Activated naive CD4-positive, alpha-beta T cell treated with anti-CD3 and anti-CD28 coated beads, Interleukin-2, amount 10 ng/mL, durations not matched to agents 7 days and 5 days (primary cell): ENCODE measurements around the gene HIVEP1.

ENCODE experiments used
- CTCF ChIA-PET: fragments of 350-600 bp; sonication (Branson Sonifier 250); formaldehyde crosslinking; loops from one replicate; lab custom pipeline; 2021; ENCODE audit warnings: antibody characterized with exemption; lab: Charles Lee
- DNase-seq: peaks from one replicate; pipeline ENCODE4 v3.0.0-alpha.2; 2020
- H3K27ac Mint-ChIP-seq: one replicate; pipeline ENCODE4 v1.8.0; 2021; ENCODE audit warnings: mild to moderate bottlenecking, moderate library complexity, mixed read lengths
- H3K27me3 Mint-ChIP-seq: one replicate; pipeline ENCODE4 v1.8.0; 2021; ENCODE audit warnings: mild to moderate bottlenecking, mixed read lengths
- H3K36me3 Mint-ChIP-seq: one replicate; pipeline ENCODE4 v1.8.0; 2021; ENCODE audit warnings: mixed read lengths
- H3K4me1 Mint-ChIP-seq: one replicate; pipeline ENCODE4 v1.8.0; 2021; ENCODE audit warnings: mixed read lengths
- H3K4me3 Mint-ChIP-seq: one replicate; pipeline ENCODE4 v1.8.0; 2021; ENCODE audit warnings: mild to moderate bottlenecking, moderate library complexity, mixed read lengths
- H3K9me3 Mint-ChIP-seq: one replicate; pipeline ENCODE4 v1.8.0; 2021; ENCODE audit warnings: mixed read lengths

Gene HIVEP1

DNA sequence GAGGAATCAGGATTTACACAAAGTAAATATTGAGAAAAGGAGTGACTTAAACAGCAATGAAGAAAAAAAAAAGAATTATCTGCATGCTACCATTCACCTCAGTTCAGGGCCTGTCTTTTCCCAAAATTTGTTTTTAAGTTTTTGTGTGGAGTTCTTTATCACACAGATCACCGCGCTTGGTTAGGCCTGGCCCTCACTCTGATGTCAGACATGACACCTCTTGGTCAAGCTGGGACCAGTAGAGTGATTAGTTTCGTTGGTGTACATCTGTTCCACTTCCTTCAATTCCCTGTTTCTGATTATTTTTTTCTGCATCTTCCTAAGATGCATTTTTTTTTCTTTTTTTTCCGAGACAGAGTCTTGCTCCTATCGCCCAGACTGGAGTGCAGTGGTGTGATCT is 34.9 kb upstream of the HIVEP1 start:
- no peaks in the 10 kb centered on the region for H3K36me3 Mint-ChIP-seq
- CTCF ChIA-PET = no interaction called here
- no peaks in the 10 kb centered on the region for H3K9me3 Mint-ChIP-seq
- H3K4me3 Mint-ChIP-seq = no peak overlapping the region
- peaks cover 24% of the 10 kb centered on the region for H3K4me1 Mint-ChIP-seq
- no peak for DNase-seq
- no peak overlapping the region for H3K27ac Mint-ChIP-seq
- H3K27me3 Mint-ChIP-seq = peaks cover 4% of the 10 kb centered on the region

DNA sequence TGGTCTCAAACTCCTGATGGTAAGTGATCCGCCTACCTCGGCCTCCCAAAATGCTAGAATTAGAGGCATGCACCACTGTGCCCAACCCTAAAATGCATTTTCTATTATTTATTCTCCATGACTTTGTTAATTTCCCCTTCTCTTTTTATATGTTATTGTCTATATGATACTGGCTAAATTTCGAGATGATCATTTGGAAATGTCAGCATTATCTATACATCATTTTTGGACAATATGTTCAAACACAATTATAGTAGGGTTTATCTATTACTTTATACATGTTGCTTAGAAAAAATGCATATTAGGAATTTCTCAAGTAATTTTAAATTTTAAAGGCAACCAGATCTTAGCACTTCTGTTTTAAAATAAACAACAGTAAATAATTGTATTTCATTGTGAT is 34.4 kb upstream of the HIVEP1 start:
- Mint-ChIP-seq H3K36me3 (no peaks in the 10 kb centered on the region), H3K4me1 (peaks cover 24% of the 10 kb centered on the region), H3K9me3 (no peaks in the 10 kb centered on the region), H3K27me3 (peaks cover 4% of the 10 kb centered on the region), H3K4me3 (no peak overlapping the region), H3K27ac (no peak overlapping the region)
- DNase-seq = no peak
- CTCF ChIA-PET = no interaction called here

DNA sequence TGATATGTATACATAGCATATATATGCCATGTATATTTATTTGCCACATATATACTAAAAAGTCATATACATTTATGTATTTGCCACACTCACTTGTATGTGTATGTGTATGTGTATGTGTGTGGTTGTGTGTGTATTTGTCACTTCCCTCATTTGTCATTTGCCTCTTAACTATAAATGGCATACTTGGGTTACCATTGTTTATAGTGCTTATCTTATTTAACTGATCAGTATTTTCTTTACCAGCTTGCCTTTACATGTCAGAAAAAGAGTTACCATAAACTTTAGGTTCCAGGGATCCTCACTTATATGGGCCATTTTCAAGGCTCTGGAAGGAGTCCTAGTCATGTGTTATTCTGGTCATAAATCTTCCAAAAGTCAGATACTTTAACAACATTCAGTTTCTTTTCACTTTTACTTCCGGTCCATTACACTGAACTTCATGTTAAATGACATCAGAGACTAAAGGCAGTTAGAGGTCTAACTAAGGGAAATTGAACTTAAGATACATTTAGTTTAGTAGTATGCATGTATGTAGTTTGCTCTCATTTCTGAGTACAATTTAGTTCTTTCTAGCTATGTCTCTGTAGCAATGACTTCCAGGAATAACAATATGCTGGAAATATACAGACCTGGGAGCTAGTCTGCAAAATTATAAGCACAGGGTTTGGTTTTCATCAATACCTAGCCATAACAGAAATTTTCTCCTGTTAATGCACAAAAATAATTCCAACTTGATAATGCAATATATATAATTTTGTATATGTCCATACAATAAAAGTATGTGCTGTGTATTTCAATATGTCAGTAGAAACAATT is 33.7 kb upstream of the HIVEP1 start:
- CTCF ChIA-PET = interaction anchor here (0.6 to 0.7 kb wide), 2 partner anchors 115 to 286 kb away, joined by 3 read pairs; no protein-coding TSS in a partner anchor
- no peak for DNase-seq
- H3K27ac Mint-ChIP-seq = peak overlapping the region; percentile 21
- H3K36me3 Mint-ChIP-seq = no peaks in the 10 kb centered on the region
- H3K9me3 Mint-ChIP-seq = no peaks in the 10 kb centered on the region
- H3K27me3 Mint-ChIP-seq = peaks cover 6% of the 10 kb centered on the region
- peaks cover 24% of the 10 kb centered on the region for H3K4me1 Mint-ChIP-seq
- no peak overlapping the region for H3K4me3 Mint-ChIP-seq

DNA sequence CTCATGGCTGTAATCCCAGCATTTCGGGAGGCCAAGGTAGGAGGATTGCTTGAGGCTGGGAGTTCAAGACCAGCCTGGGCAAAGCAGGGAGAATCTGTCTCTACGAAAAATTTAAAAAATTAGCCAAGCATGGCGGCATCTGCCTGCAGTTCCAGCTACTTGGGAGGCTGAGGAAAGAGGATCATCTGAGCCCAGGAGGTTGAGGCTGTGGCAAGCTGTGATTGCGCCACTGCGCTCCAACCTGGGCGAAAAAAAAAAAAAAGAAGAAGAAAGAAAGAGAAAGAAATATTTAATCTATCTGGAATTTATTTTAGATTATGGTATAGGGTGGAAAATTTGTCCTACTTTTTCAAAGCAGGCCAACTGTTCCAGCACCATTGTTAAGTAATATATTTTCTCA is 32.2 kb upstream of the HIVEP1 start:
- Mint-ChIP-seq H3K9me3 (no peaks in the 10 kb centered on the region), H3K4me3 (no peak overlapping the region), H3K27ac (no peak overlapping the region), H3K4me1 (peaks cover 22% of the 10 kb centered on the region), H3K36me3 (no peaks in the 10 kb centered on the region), H3K27me3 (peaks cover 9% of the 10 kb centered on the region)
- DNase-seq = no peak
- CTCF ChIA-PET = no interaction called here

DNA sequence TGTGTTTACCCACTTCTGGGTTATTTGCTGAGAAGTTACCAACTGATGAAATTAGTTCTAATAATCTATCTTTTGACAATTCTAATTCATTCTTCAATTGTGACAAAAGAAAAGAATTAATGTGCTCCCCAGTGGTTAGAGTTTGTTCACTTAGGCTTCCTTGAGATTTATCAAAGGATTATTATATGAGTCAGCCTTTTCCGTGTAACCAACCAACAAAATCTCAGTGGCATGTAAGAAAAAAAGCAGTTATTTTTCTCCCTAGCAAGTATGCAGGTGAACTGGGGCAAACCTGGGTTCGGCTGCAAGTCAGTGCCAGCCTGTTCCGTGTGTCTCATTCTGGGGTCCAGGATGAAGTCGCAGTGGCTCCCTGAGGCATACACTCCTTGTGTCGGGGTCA is 28.8 kb upstream of the HIVEP1 start:
- no peak for DNase-seq
- CTCF ChIA-PET = interaction anchor here (0.7 kb wide), 1 partner anchor 306 kb away, joined by 3 read pairs; no protein-coding TSS in a partner anchor
- Mint-ChIP-seq H3K36me3 (no peaks in the 10 kb centered on the region), H3K27ac (no peak overlapping the region), H3K27me3 (peaks cover 12% of the 10 kb centered on the region), H3K9me3 (no peaks in the 10 kb centered on the region), H3K4me1 (peaks cover 3% of the 10 kb centered on the region), H3K4me3 (no peak overlapping the region)

DNA sequence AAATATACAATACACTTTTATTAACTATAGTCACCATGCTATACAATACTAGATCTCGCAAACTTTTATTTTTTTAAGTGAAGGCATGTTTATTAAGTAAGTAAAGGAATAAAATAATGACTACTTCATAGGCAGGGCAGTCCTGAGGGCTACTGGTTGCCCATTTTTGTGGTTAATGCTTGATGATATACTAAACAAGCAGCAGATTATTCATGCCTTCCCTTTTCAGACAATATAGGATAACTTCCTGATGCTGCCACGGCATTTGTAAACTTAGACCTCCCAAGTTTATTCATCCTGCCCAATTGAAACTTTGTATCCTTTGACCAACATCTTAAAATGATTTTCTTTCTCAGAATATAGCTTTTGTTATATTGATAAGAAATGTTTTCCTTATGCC is 24.7 kb upstream of the HIVEP1 start:
- H3K4me1 Mint-ChIP-seq = no peaks in the 10 kb centered on the region
- no peak overlapping the region for H3K4me3 Mint-ChIP-seq
- H3K27me3 Mint-ChIP-seq = peaks cover 15% of the 10 kb centered on the region
- no peaks in the 10 kb centered on the region for H3K9me3 Mint-ChIP-seq
- no peak for DNase-seq
- no peaks in the 10 kb centered on the region for H3K36me3 Mint-ChIP-seq
- CTCF ChIA-PET = no interaction called here
- no peak overlapping the region for H3K27ac Mint-ChIP-seq

DNA sequence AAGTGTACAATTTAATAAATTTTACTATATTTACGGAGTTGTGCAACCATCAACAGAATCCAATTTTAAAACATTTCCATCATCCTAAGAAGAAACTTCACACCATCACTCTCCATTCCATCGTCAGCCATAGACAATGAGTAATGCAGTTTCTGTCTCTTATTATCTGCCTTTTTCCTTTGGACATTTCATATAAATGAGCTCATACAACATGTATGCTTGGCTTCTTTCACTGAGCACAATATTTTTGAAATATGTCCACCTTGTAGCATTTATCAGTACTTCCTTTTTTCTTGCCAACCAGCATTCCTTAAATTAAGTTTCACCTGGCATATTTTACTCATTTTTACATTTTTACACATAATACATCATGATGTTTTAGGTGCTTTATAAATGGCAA is 22.7 kb upstream of the HIVEP1 start:
- H3K27ac Mint-ChIP-seq = no peak overlapping the region
- no peaks in the 10 kb centered on the region for H3K4me1 Mint-ChIP-seq
- H3K36me3 Mint-ChIP-seq = no peaks in the 10 kb centered on the region
- no peaks in the 10 kb centered on the region for H3K9me3 Mint-ChIP-seq
- H3K27me3 Mint-ChIP-seq = peaks cover 10% of the 10 kb centered on the region
- no peak for DNase-seq
- CTCF ChIA-PET = no interaction called here
- H3K4me3 Mint-ChIP-seq = no peak overlapping the region

DNA sequence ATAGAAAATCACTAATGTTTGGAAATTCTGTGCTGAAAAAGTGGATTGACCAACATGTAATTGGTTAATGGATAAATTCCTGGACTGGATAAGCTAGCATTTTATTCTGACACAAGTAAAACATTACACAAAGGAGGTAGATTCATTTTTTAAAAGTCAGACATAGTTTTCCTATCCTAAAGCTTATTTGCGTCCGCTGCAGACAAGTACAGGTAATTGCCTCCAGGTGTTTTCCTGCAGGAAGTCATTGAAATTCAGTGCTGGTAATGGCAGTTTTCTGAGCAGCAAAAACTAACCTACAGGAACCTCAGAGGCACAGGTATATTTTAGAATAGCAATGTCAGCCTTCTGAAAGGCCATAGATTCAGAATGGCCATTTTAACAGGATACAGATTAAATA is 20.0 kb upstream of the HIVEP1 start:
- H3K27ac Mint-ChIP-seq = no peak overlapping the region
- H3K4me1 Mint-ChIP-seq = no peaks in the 10 kb centered on the region
- H3K27me3 Mint-ChIP-seq = peaks cover 10% of the 10 kb centered on the region
- no peaks in the 10 kb centered on the region for H3K36me3 Mint-ChIP-seq
- no peaks in the 10 kb centered on the region for H3K9me3 Mint-ChIP-seq
- CTCF ChIA-PET = interaction anchor here (0.6 kb wide), 1 partner anchor 52 kb away, joined by 3 read pairs; no protein-coding TSS in a partner anchor
- DNase-seq = no peak
- H3K4me3 Mint-ChIP-seq = no peak overlapping the region

DNA sequence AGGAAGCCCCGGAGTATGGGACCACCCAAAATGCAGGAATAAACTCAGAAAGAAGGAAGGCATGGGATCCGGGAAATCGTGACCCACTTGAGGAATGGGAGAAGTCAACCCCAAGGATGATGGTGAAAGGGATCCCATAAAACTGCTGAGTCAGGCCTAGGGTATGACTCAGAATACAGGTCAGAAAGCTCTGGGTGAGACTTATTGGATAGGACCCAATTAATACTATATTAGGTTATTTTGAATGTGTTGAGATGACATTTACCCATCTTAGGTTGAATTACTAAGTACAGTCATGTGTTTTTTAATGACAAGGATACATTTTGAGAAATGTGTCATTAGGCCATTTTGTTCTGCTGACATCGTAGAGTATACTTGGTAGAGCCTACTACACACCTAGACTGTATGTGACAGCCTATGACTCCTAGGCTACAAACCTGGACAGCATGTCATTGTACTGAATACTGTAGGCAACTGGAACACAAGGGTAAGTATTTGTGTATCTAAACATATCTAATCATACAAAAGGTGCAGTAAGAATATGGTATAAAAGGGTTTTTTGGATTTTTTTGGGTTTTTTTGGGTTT is 17.1 kb upstream of the HIVEP1 start:
- H3K36me3 Mint-ChIP-seq = no peaks in the 10 kb centered on the region
- no peaks in the 10 kb centered on the region for H3K9me3 Mint-ChIP-seq
- H3K4me1 Mint-ChIP-seq = no peaks in the 10 kb centered on the region
- peaks cover 12% of the 10 kb centered on the region for H3K27me3 Mint-ChIP-seq
- H3K27ac Mint-ChIP-seq = no peak overlapping the region
- no peak for DNase-seq
- CTCF ChIA-PET = interaction anchor here (0.6 kb wide), 1 partner anchor 1630 kb away, joined by 3 read pairs; no protein-coding TSS in a partner anchor
- H3K4me3 Mint-ChIP-seq = no peak overlapping the region

DNA sequence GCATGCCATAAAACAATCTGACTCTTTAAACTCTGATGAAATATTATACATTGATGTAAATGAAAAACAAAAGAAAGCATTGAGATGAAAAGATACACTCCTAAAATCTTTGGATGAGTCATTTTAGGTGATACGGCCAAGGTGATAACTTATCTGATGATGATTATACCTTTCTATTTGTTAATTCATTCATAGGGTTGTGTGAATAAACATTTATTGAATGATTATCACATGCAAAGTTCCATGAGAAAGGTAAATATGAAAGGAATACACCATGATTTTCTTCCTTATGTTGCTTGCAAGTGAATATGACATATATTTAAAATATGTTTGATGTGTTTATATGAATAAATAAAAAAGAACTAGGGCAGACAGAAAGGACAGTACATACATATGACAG is 15.4 kb upstream of the HIVEP1 start:
- CTCF ChIA-PET = interaction anchor here (1.5 kb wide), 1 partner anchor 293 kb away, joined by 4 read pairs; the partner anchor contains the start of gene EDN1
- Mint-ChIP-seq H3K4me3 (no peak overlapping the region), H3K27me3 (peaks cover 10% of the 10 kb centered on the region), H3K4me1 (no peaks in the 10 kb centered on the region), H3K36me3 (no peaks in the 10 kb centered on the region), H3K9me3 (no peaks in the 10 kb centered on the region), H3K27ac (no peak overlapping the region)
- no peak for DNase-seq

DNA sequence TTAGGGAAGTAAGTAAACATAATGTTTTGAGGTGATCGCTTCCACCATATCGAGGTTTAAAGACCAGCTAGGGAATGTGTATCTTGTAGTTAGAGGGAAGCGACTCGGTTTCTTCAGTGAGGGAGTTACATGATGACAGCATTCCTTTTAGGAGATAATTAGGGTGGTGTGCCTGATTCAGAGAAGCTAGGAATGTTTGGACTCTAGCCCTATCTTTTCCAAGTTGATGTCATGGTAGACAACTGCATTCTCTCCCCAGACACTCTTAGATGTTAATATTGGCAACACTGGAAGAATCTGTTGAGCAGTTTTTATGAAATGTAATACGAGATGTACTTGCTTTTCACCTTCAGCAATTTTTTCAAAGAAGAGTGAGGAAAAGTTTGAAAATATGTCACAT is 12.9 kb upstream of the HIVEP1 start:
- CTCF ChIA-PET = no interaction called here
- Mint-ChIP-seq H3K27me3 (peaks cover 10% of the 10 kb centered on the region), H3K27ac (no peak overlapping the region), H3K4me3 (no peak overlapping the region), H3K9me3 (no peaks in the 10 kb centered on the region), H3K4me1 (no peaks in the 10 kb centered on the region), H3K36me3 (no peaks in the 10 kb centered on the region)
- DNase-seq = no peak

DNA sequence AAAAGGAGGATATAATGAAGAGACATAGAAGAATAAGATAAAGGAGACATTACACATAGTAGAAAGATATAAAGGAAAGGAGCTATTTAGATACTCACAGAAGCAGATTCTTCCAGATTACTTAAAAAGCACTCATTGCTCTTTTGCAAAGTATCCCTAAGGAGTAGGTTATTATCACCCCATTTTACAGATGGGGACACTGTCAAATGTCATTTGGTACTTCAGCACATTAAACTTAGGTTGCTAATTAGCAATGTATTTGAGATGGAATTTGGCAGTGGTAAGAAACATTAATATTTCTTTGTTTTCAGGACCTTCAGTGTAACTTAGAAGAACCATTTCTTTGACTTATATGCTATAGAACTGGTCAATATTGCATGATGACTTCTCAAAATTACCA is 11.9 kb upstream of the HIVEP1 start:
- Mint-ChIP-seq H3K27ac (no peak overlapping the region), H3K4me1 (no peaks in the 10 kb centered on the region), H3K4me3 (no peak overlapping the region), H3K9me3 (no peaks in the 10 kb centered on the region), H3K36me3 (no peaks in the 10 kb centered on the region), H3K27me3 (peaks cover 10% of the 10 kb centered on the region)
- CTCF ChIA-PET = no interaction called here
- no peak for DNase-seq

DNA sequence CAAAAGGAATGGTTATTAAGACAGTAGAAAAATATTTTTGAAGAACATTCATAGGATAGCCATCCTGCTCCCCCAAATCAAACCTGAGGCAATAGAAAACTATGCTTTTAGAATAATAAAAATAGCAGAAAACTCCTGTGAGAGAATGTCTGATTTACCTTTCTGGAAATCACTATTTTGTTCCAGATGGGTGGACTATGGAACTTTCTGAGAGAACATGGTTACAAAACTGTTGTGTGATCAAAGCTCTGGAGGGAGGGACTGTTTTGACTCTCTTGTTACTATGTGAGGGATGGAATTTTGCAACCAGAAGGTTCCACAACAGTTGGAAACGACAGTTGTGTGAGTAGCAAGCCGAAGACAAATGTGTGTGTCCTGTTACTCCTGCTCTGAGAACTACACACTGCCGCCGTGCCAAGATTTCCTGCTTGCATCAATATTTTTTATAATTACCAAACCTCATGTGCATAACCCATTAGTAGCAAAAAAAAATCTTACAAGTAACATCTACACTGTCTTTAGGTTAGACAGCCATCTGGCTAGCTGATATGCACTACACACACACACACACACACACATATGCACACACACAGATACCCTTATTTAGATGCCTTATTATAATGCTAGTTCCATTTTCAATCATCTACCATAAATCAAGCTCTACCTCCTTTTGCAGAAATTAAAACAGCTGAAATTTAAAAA is 11.0 kb upstream of the HIVEP1 start:
- H3K36me3 Mint-ChIP-seq = no peaks in the 10 kb centered on the region
- H3K4me3 Mint-ChIP-seq = no peak overlapping the region
- H3K27me3 Mint-ChIP-seq = peaks cover 10% of the 10 kb centered on the region
- H3K4me1 Mint-ChIP-seq = no peaks in the 10 kb centered on the region
- no peaks in the 10 kb centered on the region for H3K9me3 Mint-ChIP-seq
- no peak for DNase-seq
- CTCF ChIA-PET = no interaction called here
- H3K27ac Mint-ChIP-seq = no peak overlapping the region

DNA sequence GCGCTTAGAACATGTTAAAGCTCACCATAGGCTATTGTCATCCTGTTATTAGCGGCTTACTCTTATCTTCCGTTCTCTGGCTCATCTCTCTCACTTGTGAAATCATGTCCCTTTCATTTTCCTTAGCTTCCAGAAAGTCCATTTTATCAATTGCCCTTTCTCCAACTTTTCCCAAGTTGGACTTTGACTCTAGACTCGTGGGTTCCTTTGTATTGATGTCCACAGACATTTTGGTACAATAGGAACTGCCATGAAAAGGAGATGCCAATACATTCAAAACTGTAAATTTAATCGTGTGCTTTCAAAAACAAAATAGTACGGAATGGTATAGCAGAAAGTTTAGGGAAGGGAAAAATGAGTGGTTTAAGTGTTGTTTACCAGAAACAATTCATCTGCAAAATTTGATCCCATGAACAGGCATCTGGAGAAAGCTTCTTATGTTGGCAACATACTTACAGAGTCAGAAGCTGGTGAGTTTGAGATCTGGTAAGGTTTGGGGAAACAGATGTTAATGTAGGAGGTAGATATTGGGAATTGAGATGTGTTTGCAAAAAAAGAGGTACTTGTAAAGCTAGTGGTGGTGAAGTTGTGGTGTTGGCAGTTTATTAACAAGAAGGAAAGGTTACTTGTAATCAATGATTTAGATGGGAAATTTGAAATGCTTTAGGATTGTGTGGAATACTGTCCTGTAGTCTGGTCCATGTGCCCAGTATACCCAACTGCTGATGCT is 10.2 kb upstream of the HIVEP1 start:
- no peaks in the 10 kb centered on the region for H3K9me3 Mint-ChIP-seq
- no peak overlapping the region for H3K27ac Mint-ChIP-seq
- DNase-seq = no peak
- H3K36me3 Mint-ChIP-seq = no peaks in the 10 kb centered on the region
- H3K4me3 Mint-ChIP-seq = no peak overlapping the region
- CTCF ChIA-PET = no interaction called here
- no peaks in the 10 kb centered on the region for H3K4me1 Mint-ChIP-seq
- H3K27me3 Mint-ChIP-seq = peaks cover 10% of the 10 kb centered on the region
